ENCODE data around the gene QRFP. TPM values are rescaled to one million over a fixed set of nuclear protein-coding genes. Genes with fewer than 3 reads are reported as not detected.

QRFP gene
- total and polyA plus RNA-seq, 8 donors: 0.16 to 0.70 (median 0.47) TPM; not detected in 1

DNA sequence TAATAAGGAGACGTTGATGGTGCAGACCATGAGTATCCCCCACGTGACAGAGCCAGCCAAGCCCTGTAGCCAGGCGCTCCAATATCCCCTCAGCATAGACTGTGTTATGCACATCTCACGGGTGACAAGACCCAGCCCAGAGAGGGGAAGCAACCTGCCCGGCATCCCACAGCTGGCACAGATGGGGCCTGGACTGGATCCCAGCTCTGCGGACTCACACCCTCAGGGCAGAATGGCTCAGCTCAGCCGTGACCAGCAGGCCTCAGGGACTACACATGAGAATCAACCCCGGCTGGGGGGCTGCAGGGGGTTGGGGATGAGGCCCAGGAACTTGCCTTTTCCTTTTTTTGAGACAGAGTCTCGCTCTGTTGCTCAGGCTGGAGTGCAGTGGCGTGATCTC, 30.7 kb upstream of the QRFP start:
- Histone ChIP-seq H3K4me1 (no peaks in the 10 kb centered on the region), H3K36me3 (no peaks in the 10 kb centered on the region), H3K27me3 (peaks cover 1 to 73% of the 10 kb centered on the region in 2 donors), H3K27ac (no peak overlapping the region), H3K9me3 (no peaks in the 10 kb centered on the region), H3K4me3 (no peak overlapping the region)
- TF ChIP-seq, protein P1, sequence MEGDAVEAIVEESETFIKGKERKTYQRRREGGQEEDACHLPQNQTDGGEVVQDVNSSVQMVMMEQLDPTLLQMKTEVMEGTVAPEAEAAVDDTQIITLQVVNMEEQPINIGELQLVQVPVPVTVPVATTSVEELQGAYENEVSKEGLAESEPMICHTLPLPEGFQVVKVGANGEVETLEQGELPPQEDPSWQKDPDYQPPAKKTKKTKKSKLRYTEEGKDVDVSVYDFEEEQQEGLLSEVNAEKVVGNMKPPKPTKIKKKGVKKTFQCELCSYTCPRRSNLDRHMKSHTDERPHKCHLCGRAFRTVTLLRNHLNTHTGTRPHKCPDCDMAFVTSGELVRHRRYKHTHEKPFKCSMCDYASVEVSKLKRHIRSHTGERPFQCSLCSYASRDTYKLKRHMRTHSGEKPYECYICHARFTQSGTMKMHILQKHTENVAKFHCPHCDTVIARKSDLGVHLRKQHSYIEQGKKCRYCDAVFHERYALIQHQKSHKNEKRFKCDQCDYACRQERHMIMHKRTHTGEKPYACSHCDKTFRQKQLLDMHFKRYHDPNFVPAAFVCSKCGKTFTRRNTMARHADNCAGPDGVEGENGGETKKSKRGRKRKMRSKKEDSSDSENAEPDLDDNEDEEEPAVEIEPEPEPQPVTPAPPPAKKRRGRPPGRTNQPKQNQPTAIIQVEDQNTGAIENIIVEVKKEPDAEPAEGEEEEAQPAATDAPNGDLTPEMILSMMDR (IDR thresholded peaks at IDR 0.05): no peak
- no peak for DNase-seq
- intact Hi-C loops (cut with DNase I): no loop called here
- ATAC-seq: no peak

GRCh38 chr9:130925050-130925678, 28.6 kb upstream of the QRFP start:
- no peak for ATAC-seq
- Histone ChIP-seq H3K9me3 (no peaks in the 10 kb centered on the region), H3K4me3 (no peak overlapping the region), H3K36me3 (no peaks in the 10 kb centered on the region), H3K27ac (no peak overlapping the region), H3K4me1 (no peaks in the 10 kb centered on the region), H3K27me3 (peaks cover 0 to 74% of the 10 kb centered on the region in 2 donors)
- TF ChIP-seq, protein P1 (IDR thresholded peaks at IDR 0.05): no peak
- intact Hi-C loops (cut with DNase I): no loop called here
- DNase-seq: no peak

DNA sequence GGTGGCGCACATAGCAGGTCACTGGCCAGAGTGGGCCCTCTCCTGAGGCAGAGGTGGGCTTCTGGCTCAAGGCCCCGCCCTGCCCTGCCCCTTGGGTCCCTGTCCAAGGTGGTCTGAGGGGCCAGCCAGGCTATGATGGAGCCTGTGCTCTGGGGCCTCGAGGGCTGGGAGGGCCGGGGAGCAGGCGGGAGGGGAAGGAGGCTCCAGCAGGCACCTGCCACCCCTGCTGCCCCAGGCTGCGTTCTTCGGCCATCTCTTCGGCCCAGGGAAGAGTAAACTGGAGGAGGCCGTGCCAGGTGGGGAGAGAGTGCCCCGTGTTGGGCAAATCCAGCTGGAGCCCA, 27.8 kb upstream of the QRFP start:
- no peaks in the 10 kb centered on the region for H3K4me1 ChIP-seq
- no peak overlapping the region for H3K27ac ChIP-seq
- intact Hi-C loops (cut with DNase I): no loop called here
- H3K4me3 ChIP-seq: no peak overlapping the region
- no peak for DNase-seq
- no peaks in the 10 kb centered on the region for H3K9me3 ChIP-seq
- no peaks in the 10 kb centered on the region for H3K36me3 ChIP-seq
- no peak for ATAC-seq
- peaks cover 0 to 74% of the 10 kb centered on the region in 2 donors for H3K27me3 ChIP-seq
- TF ChIP-seq, protein P1 (IDR thresholded peaks at IDR 0.05): no peak

GRCh38 chr9:130923611-130924447, 27.2 kb upstream of the QRFP start:
- TF ChIP-seq, protein P1 (IDR thresholded peaks at IDR 0.05): no peak

DNA sequence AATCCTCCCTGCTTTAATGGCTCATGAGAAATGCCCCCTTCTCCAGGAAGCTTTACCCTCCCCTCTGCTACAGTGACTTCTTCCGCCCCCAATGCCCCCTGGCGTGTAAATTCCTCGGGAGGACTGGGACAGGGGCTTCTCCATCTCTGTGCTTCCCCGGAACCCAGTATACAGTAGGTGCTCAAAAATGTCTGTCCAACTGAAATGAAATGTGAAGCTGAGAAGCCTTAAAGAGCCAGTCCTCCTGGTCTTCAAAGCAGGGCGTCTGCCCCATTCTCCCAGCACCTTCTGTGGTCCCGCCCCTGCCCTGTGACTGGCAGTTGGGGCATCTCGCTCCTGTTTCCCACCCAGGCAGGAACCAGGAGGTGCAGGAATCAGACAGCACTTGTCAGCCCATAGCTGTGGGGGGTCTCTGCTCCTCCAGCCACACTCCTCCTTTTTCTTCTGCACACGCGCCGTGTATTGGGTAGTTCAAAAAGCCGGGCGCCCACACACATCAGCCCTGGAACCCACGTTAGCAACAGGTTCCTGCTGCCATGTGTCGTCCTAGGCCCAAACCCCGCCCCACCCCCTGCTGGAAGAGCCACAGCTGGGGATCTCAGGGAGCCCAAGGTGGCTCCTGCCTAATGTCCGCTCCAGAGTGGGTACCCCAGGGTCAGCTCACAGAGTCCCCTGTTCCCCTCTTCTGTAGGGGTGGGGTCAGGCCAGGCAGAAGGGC, 26.4 kb upstream of the QRFP start:
- no peak overlapping the region for H3K27ac ChIP-seq
- H3K4me3 ChIP-seq: no peak overlapping the region
- TF ChIP-seq, protein P1 (IDR thresholded peaks at IDR 0.05): no peak
- H3K27me3 ChIP-seq: peaks cover 0 to 84% of the 10 kb centered on the region in 2 donors
- H3K4me1 ChIP-seq: no peaks in the 10 kb centered on the region
- ATAC-seq: no peak
- intact Hi-C loops (cut with DNase I): no loop called here
- H3K9me3 ChIP-seq: no peaks in the 10 kb centered on the region
- DNase-seq: no peak
- no peaks in the 10 kb centered on the region for H3K36me3 ChIP-seq

More at GRCh38 chr9:130923611-130924447, 27.2 kb upstream of the QRFP start:
- intact Hi-C loops (cut with DNase I): no loop called here
- Histone ChIP-seq H3K4me3 (no peak overlapping the region), H3K4me1 (no peaks in the 10 kb centered on the region), H3K9me3 (no peaks in the 10 kb centered on the region), H3K27me3 (peaks cover 0 to 76% of the 10 kb centered on the region in 2 donors), H3K27ac (no peak overlapping the region), H3K36me3 (no peaks in the 10 kb centered on the region)
- ATAC-seq: no peak
- DNase-seq: no peak
